ENCODE results near the gene C3orf49.

C3orf49 gene

GRCh38 chr3:63853106-63853505 lies 34.0 kb downstream of the C3orf49 start:
- DNase-seq: no peak

GRCh38 chr3:63855333-63855940 lies 36.3 kb downstream of the C3orf49 start:
- DNase-seq: no peak

GRCh38 chr3:63857311-63857710 lies 38.2 kb downstream of the C3orf49 start:
- no peak for DNase-seq

GRCh38 chr3:63860776-63861175 lies 41.7 kb downstream of the C3orf49 start:
- no peak for DNase-seq

- no peak for DNase-seq
Measured at GRCh38 chr3:63861306-63861705, 42.2 kb downstream of the C3orf49 start.

GRCh38 chr3:63862804-63863149 lies 43.7 kb downstream of the C3orf49 start:
- peak; percentile 28 for DNase-seq

- DNase-seq: peak; percentile 81
Measured at GRCh38 chr3:63863150-63864007, 44.3 kb downstream of the C3orf49 start, which contains the start of the genes ATXN7 and THOC7. Gene ATXN7, plus strand, starts transcription at chr3:63863867. Its CDS starts 48,732 bp downstream, at chr3:63912599. Gene THOC7, minus strand, starts transcription at chr3:63863805. Its CDS starts 15 bp downstream, at chr3:63863790.

- peak; percentile 63 for DNase-seq
Measured at GRCh38 chr3:63864008-63864964, 45.2 kb downstream of the C3orf49 start.

- no peak for DNase-seq
Measured at GRCh38 chr3:63864965-63865327, 45.8 kb downstream of the C3orf49 start.

GRCh38 chr3:63867225-63867624 lies 48.1 kb downstream of the C3orf49 start:
- no peak for DNase-seq

GRCh38 chr3:63869940-63870614 lies 51.0 kb downstream of the C3orf49 start:
- DNase-seq: no peak

- no peak for DNase-seq
Measured at GRCh38 chr3:63870615-63871005, 51.5 kb downstream of the C3orf49 start.

- no peak for DNase-seq
Measured at GRCh38 chr3:63872135-63872924, 53.2 kb downstream of the C3orf49 start.

- DNase-seq: peak; percentile 29
Measured at GRCh38 chr3:63874769-63875168, 55.7 kb downstream of the C3orf49 start.

- DNase-seq: no peak
Measured at GRCh38 chr3:63875510-63875909, 56.4 kb downstream of the C3orf49 start.

GRCh38 chr3:63876260-63876659 lies 57.2 kb downstream of the C3orf49 start:
- no peak for DNase-seq

- no peak for DNase-seq
Measured at GRCh38 chr3:63877737-63878393, 58.8 kb downstream of the C3orf49 start.

- DNase-seq: no peak
Measured at GRCh38 chr3:63878394-63879060, 59.4 kb downstream of the C3orf49 start.

- DNase-seq: no peak
Measured at GRCh38 chr3:63880653-63881052, 61.6 kb downstream of the C3orf49 start.

- no peak for DNase-seq
Measured at GRCh38 chr3:63886858-63887257, 67.8 kb downstream of the C3orf49 start.

GRCh38 chr3:63891518-63891917 lies 72.4 kb downstream of the C3orf49 start:
- DNase-seq: no peak
